GM06990 (cell line): ENCODE data around the gene MYL6B.

Experiments used
- DNase-seq: peaks from one replicate; pipeline ENCODE4 v3.0.0-alpha.2; 2011; ENCODE audit not compliant: insufficient read length; ENCODE audit errors: extremely low read depth
- H3K27me3 ChIP-seq: replicated peaks from 2 replicates; pipeline ENCODE4 v1.6.0; 2011; ENCODE audit warnings: low read length; ENCODE audit not compliant: control insufficient read depth, insufficient read depth
- H3K36me3 ChIP-seq: 2 replicates; pipeline ENCODE4 v1.5.1; 2011; ENCODE audit warnings: low read length; ENCODE audit not compliant: control insufficient read depth, insufficient read depth
- H3K4me3 ChIP-seq: replicated peaks from 2 replicates; pipeline ENCODE4 v1.5.1; 2011; ENCODE audit warnings: low read depth, mild to moderate bottlenecking, control low read depth, low read length
- TF ChIP-seq, protein P1 (sequence below): IDR thresholded peaks from 2 replicates; pipeline ENCODE4 v1.5.1; 2011; ENCODE audit warnings: low read length, control low read depth, mild to moderate bottlenecking, inconsistent platforms; ENCODE audit not compliant: insufficient read depth, poor library complexity, severe bottlenecking

MYL6B gene

GRCh38 chr12:56120158-56120846 is 32.1 kb upstream of the MYL6B start:
- no peaks in the 10 kb centered on the region for H3K27me3 ChIP-seq
- peaks cover 6% of the 10 kb centered on the region for H3K36me3 ChIP-seq
- TF ChIP-seq, protein P1, sequence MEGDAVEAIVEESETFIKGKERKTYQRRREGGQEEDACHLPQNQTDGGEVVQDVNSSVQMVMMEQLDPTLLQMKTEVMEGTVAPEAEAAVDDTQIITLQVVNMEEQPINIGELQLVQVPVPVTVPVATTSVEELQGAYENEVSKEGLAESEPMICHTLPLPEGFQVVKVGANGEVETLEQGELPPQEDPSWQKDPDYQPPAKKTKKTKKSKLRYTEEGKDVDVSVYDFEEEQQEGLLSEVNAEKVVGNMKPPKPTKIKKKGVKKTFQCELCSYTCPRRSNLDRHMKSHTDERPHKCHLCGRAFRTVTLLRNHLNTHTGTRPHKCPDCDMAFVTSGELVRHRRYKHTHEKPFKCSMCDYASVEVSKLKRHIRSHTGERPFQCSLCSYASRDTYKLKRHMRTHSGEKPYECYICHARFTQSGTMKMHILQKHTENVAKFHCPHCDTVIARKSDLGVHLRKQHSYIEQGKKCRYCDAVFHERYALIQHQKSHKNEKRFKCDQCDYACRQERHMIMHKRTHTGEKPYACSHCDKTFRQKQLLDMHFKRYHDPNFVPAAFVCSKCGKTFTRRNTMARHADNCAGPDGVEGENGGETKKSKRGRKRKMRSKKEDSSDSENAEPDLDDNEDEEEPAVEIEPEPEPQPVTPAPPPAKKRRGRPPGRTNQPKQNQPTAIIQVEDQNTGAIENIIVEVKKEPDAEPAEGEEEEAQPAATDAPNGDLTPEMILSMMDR = no peak
- H3K4me3 ChIP-seq = no peak overlapping the region
- no peak for DNase-seq

- H3K36me3 ChIP-seq = peaks cover 6% of the 10 kb centered on the region
- H3K4me3 ChIP-seq = no peak overlapping the region
- no peak for DNase-seq
- TF ChIP-seq, protein P1 = no peak
- no peaks in the 10 kb centered on the region for H3K27me3 ChIP-seq
Measured at GRCh38 chr12:56121204-56121870, 31.1 kb upstream of the MYL6B start.

GRCh38 chr12:56122637-56123036 is 29.8 kb upstream of the MYL6B start:
- Histone ChIP-seq H3K4me3 (no peak overlapping the region), H3K36me3 (peaks cover 6% of the 10 kb centered on the region), H3K27me3 (no peaks in the 10 kb centered on the region)
- DNase-seq = no peak
- TF ChIP-seq, protein P1 = no peak

DNA sequence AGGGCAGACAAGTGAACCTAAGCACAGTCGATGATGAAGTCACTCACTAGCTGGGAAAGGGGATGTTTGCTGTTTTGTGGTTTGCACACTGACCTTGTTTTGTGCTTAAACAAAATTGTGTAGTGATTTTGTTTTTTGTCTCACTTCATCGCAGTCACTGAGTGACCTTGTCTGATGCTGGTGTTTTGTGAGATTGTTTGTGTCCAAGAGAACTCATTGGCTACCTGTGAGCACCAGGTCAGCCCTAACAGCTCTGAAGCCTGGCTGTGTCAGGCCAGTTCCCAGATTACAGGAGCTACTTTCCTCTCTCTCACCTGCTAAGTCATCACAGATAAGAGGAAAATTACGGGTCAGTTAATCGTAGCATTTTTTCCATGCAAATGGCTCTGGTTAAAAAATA is 28.3 kb upstream of the MYL6B start:
- no peak overlapping the region for H3K4me3 ChIP-seq
- TF ChIP-seq, protein P1 = no peak
- DNase-seq = no peak
- no peaks in the 10 kb centered on the region for H3K27me3 ChIP-seq
- H3K36me3 ChIP-seq = peaks cover 6% of the 10 kb centered on the region

DNA sequence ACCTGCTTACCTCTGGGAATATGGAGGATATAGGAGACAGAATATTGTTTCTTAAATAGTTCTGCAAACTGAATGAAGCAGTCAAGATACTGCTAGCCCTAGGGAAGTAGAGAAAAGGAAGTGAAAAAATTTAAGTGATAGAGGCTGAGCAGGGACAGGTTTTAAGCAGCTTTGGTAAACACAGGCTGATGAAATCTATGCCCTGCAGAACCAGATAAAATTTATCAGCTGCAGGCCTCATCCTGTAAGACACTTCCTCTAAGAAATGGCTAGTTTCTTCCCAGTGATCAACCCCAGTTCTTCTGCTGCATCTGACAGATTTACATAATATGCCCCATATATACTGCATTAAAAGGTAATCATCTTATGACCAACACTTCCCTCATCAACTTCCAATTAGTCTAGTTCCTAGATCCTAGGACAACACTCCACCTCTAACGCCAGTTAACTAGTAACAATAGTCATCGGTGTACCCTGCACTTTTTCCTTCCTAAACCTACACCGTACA is 25.6 kb upstream of the MYL6B start:
- TF ChIP-seq, protein P1 = no peak
- DNase-seq = no peak
- H3K36me3 ChIP-seq = peaks cover 5% of the 10 kb centered on the region
- no peaks in the 10 kb centered on the region for H3K27me3 ChIP-seq
- H3K4me3 ChIP-seq = no peak overlapping the region
